C4-2B (cell line): ENCODE results near the gene GPA33.

Source experiments
- H3K27ac ChIP-seq: fragments of 450-650 bp; 2 replicates; pipeline ENCODE4 v1.5.1; 2017
- CTCF ChIP-seq: fragments of 450-650 bp; conservative IDR thresholded peaks from 2 replicates; pipeline ENCODE4 v1.5.1; 2017; ENCODE audit warnings: mild to moderate bottlenecking
- ZFX ChIP-seq: fragments of 450-650 bp; IDR thresholded peaks from 2 replicates; pipeline ENCODE4 v1.6.1; 2017

Gene GPA33

GRCh38 chr1:167016100-167016750, 74.0 kb downstream of the GPA33 start:
- TF ChIP-seq CTCF (no peak), ZFX (no peak)

GRCh38 chr1:167013108-167013929, 76.9 kb downstream of the GPA33 start:
- TF ChIP-seq ZFX, result no peak
- no peak for TF ChIP-seq CTCF
- no peak overlapping the region for H3K27ac ChIP-seq

More at GRCh38 chr1:167016100-167016750, 74.0 kb downstream of the GPA33 start:
- H3K27ac ChIP-seq, result no peak overlapping the region

- no peak overlapping the region for H3K27ac ChIP-seq
- TF ChIP-seq CTCF (no peak), ZFX (no peak)
Measured at GRCh38 chr1:167012570-167012969, 77.6 kb downstream of the GPA33 start.

GRCh38 chr1:167011560-167012191, 78.5 kb downstream of the GPA33 start:
- H3K27ac ChIP-seq, result no peak overlapping the region
- TF ChIP-seq CTCF, result no peak
- TF ChIP-seq ZFX, result no peak

- no peak for TF ChIP-seq ZFX
- TF ChIP-seq CTCF, result no peak
- no peak overlapping the region for H3K27ac ChIP-seq
Measured at GRCh38 chr1:167003711-167004110, 86.5 kb downstream of the GPA33 start.
